HCT116 (cell line): Measurements from ENCODE around the gene SAV1. TPM values are rescaled to one million over a fixed set of nuclear protein-coding genes. Genes with fewer than 3 reads are reported as not detected.
"Not testable (repeated sequence)": the region's sequence is repeated elsewhere in the genome, so short reads cannot be mapped to it uniquely, and the experiment has no call there.

Experiments
- ATAC-seq: fragments of 200-7000 bp; cut with Tn5 transposase; 2 replicates; pipeline ENCODE4 v1.9.1; 2020; ENCODE audit warnings: mild to moderate bottlenecking, moderate library complexity
- BruUV-seq: library from RNA; stranded (reverse); fragments of 400-500 nt; replicated peaks from 2 replicates; lab custom pipeline; 2021; lab: Mats Ljungman, UMichigan
- CTCF ChIA-PET: fragments of 300-600 bp; sonication (Branson Sonifier 250); formaldehyde crosslinking; loops from one replicate; lab custom pipeline; 2021; ENCODE audit warnings: antibody characterized with exemption; lab: Charles Lee
- POLR2A ChIA-PET: fragments of 300-600, 350-600 bp; sonication (Branson Sonifier 250); formaldehyde crosslinking; loops from one replicate; lab custom pipeline; 2021; ENCODE audit warnings: antibody characterized with exemption; lab: Charles Lee
- RAD21 ChIA-PET, 2 experiments: fragments of 300-600 bp; sonication (Branson Sonifier 250); formaldehyde crosslinking; loops; one replicate each; lab custom pipeline; 2023; ENCODE audit warnings: low total read pairs in 2 of 2; ENCODE audit not compliant: uncharacterized antibody in 2 of 2, unreplicated experiment in 2 of 2, low non-redundant PET in 1 of 2; lab: Charles Lee
- DNase-seq: peaks from one replicate; pipeline ENCODE4 v3.0.0-alpha.2; 2010; ENCODE audit warnings: low read depth, low spot score
- H2AFZ ChIP-seq: fragments of 200-600 bp; shearing (Covaris generic), sonication (generic); 2 replicates; pipeline ENCODE4 v1.6.1; 2017; ENCODE audit warnings: low read depth, mixed run types, mixed read lengths, antibody characterized with exemption, low read length; ENCODE audit not compliant: poor library complexity, severe bottlenecking
- H3K27ac ChIP-seq: 2 replicates; pipeline ENCODE4 v1.5.1; 2012; ENCODE audit warnings: low read depth, low read length
- H3K27me3 ChIP-seq: fragments of 200-600 bp; sonication (generic); 2 replicates; pipeline ENCODE4 v1.6.1; 2016; ENCODE audit warnings: mixed run types, low read length, mixed read lengths; ENCODE audit not compliant: insufficient read depth
- H3K36me3 ChIP-seq, 2 experiments: fragments of 200-500 bp in 1 of 2; fragments of 200-600 bp in 1 of 2; sonication (Bioruptor generic) in 1 of 2; sonication (generic) in 1 of 2; 2 replicates each; pipeline versions ENCODE4 v1.5.1 to v1.6.1; 2014 to 2016; ENCODE audit warnings: low read length in 2 of 2, inconsistent platforms in 1 of 2, mixed read lengths in 1 of 2, mixed run types in 1 of 2; ENCODE audit not compliant: insufficient read depth in 2 of 2, control insufficient read depth in 1 of 2
- H3K4me1 ChIP-seq, 2 experiments: fragments of 200-600 bp in 1 of 2; sonication (generic) in 1 of 2; 2 replicates each; pipeline versions ENCODE4 v1.5.1 to v1.6.1; 2012 to 2017; ENCODE audit warnings: low read length in 2 of 2, inconsistent platforms in 1 of 2, mild to moderate bottlenecking in 1 of 2, mixed read lengths in 1 of 2, mixed run types in 1 of 2, moderate library complexity in 1 of 2; ENCODE audit not compliant: insufficient read depth in 2 of 2, control insufficient read depth in 1 of 2
- H3K4me2 ChIP-seq: fragments of 200-600 bp; sonication (generic); 2 replicates; pipeline ENCODE4 v1.6.1; 2017; ENCODE audit warnings: mixed run types, low read length, mixed read lengths
- H3K4me3 ChIP-seq, 2 experiments: fragments of 200-600 bp in 1 of 2; sonication (generic) in 1 of 2; replicated peaks in 1 of 2; 2 replicates each; pipeline ENCODE4 v1.5.1; 2011 to 2016; ENCODE audit warnings: low read length in 2 of 2, control low read depth in 1 of 2, low read depth in 1 of 2, mild to moderate bottlenecking in 1 of 2, mixed read lengths in 1 of 2, mixed run types in 1 of 2
- H3K79me2 ChIP-seq: fragments of 200-600 bp; sonication (generic); 2 replicates; pipeline ENCODE4 v1.6.1; 2017; ENCODE audit warnings: mild to moderate bottlenecking, mixed run types, low read length, moderate library complexity, mixed read lengths; ENCODE audit not compliant: insufficient read depth
- H3K9ac ChIP-seq: fragments of 200-600 bp; sonication (generic); 2 replicates; pipeline ENCODE4 v1.6.1; 2016; ENCODE audit warnings: low read length, mixed read lengths
- H3K9me2 ChIP-seq: fragments of 200-600 bp; sonication (generic), shearing (Covaris generic); 2 replicates; pipeline ENCODE4 v1.6.1; 2017; ENCODE audit warnings: mixed run types, mild to moderate bottlenecking, moderate library complexity; ENCODE audit not compliant: insufficient read depth
- H3K9me3 ChIP-seq, 2 experiments: fragments of 200-500 bp in 1 of 2; fragments of 200-600 bp in 1 of 2; sonication (Bioruptor generic) in 1 of 2; sonication (generic) in 1 of 2; 2 replicates each; pipeline ENCODE4 v1.6.1; 2014 to 2017; ENCODE audit warnings: low read length in 2 of 2, mixed read lengths in 2 of 2, inconsistent platforms in 1 of 2, low read depth in 1 of 2, mild to moderate bottlenecking in 1 of 2, mixed run types in 1 of 2, moderate library complexity in 1 of 2; ENCODE audit not compliant: control insufficient read depth in 1 of 2, insufficient read depth in 1 of 2
- H4K20me1 ChIP-seq: fragments of 200-600 bp; sonication (generic), shearing (Covaris generic); 2 replicates; pipeline ENCODE4 v1.6.1; 2017; ENCODE audit warnings: mixed run types, mild to moderate bottlenecking, moderate library complexity; ENCODE audit not compliant: insufficient read depth
- EZH2phosphoT487 ChIP-seq: fragments of 200-600 bp; IDR thresholded peaks from 2 replicates; pipeline ENCODE4 v1.6.1; 2018; ENCODE audit warnings: antibody characterized with exemption, borderline replicate concordance
- FOSL1 ChIP-seq: IDR thresholded peaks from 2 replicates; pipeline ENCODE4 v1.6.1; 2012; ENCODE audit warnings: low read depth
- POLR2A ChIP-seq: IDR thresholded peaks from 2 replicates; pipeline ENCODE4 v1.7.0; 2011; ENCODE audit warnings: borderline replicate concordance; ENCODE audit not compliant: insufficient read depth, insufficient read length; ENCODE audit errors: extremely low read depth
- SIN3A ChIP-seq: IDR thresholded peaks from 2 replicates; pipeline ENCODE4 v1.6.1; 2012; ENCODE audit warnings: low read depth
- TCF7L2 ChIP-seq: IDR thresholded peaks from 2 replicates; pipeline ENCODE4 v1.7.0; 2011; ENCODE audit warnings: borderline replicate concordance, inconsistent platforms; ENCODE audit not compliant: insufficient read depth, insufficient read length; ENCODE audit errors: extremely low read depth
- intact Hi-C: fragments of 100-400 bp; cut with micrococcal nuclease; formaldehyde crosslinking; loops from 2 replicates; pipeline ENCODE4 v1.10.0; 2022
- total RNA-seq: library from RNA; stranded (reverse); gene quantifications from one replicate; pipeline ENCODE4 v1.2.1, GENCODE V29; 2021; ENCODE audit not compliant: unreplicated experiment
- TF ChIP-seq, protein P1 (sequence below): IDR thresholded peaks from 2 replicates; pipeline ENCODE4 v1.6.1; 2012

SAV1 gene
- total RNA-seq, 1 experiment from 2014 or later = 38.0 TPM

DNA sequence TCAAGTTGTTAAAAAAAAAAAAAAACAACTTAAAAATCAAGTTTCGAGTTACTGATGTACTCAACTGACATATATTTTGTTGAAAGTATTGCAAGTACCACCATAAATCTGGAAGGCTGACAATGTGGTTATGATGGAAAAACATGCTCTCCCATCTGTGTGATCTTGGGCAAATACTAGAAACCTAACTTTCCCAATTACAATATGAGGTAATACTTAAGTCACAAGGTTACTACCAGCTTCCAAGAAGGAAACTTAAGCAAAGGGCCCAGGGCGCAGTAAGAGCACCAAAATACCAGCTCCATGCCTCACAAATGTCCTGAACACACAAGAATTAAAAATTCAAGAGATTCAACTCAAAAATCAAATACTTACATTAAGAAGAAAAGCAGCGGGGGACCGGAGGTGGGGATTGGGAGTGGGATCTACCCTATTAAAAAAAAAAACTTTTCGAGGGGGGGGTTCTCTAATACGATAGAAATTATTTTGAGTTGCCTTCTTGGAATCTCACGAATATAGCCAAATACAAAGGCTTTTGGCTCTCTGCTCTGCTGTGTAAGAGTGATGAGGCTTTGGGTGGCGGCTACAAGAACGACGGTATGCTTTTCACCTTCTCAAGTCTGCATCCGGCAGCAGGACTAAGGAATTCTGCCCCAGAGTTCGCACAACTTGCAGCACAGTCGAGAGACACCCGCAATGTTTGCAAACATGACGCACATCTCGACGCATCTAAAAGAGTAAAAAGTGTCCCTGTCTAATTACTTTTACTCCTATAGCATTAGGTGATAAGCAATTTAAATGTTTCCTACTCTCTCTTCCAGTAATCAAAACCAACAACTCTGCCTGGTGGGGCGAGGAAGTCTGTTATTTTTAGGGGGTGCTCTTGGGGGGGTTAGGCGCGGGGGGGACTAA is 1.1 kb downstream of the SAV1 start (continued):
- TF ChIP-seq FOSL1 (no peak), POLR2A (no peak), TCF7L2 (no peak), EZH2phosphoT487 (no peak), SIN3A (no peak)
- TF ChIP-seq, protein P1, sequence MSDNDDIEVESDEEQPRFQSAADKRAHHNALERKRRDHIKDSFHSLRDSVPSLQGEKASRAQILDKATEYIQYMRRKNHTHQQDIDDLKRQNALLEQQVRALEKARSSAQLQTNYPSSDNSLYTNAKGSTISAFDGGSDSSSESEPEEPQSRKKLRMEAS = no peak

DNA sequence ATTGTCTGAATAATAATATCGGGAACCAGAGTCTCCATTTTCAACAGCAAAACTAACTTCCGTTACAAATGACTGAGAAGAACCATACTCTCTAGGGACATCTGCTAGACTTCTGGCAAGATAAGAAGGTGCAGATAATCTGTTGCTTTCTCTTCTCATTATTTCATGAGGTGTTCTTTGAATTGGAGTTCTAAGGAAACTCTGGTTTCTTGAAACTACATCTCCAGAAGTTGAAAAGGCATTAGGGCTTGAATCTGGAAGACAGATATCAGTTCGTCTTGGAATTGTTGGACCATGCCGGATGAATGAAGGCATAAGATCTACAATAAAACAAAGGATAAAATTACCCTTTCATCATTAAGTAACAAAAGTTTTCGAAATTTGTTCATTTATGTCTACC is 2.8 kb downstream of the SAV1 start:
- POLR2A ChIA-PET, CTCF ChIA-PET, H3K4me3 ChIP-seq, BruUV-seq, H3K4me2 ChIP-seq, H3K9me2 ChIP-seq, H3K27ac ChIP-seq, ATAC-seq, H3K27me3 ChIP-seq, H3K9ac ChIP-seq, H4K20me1 ChIP-seq, H2AFZ ChIP-seq, H3K9me3 ChIP-seq, RAD21 ChIA-PET, intact Hi-C loops, DNase-seq: not testable (repeated sequence)
- H3K4me1 ChIP-seq = peaks cover 14 to 28% of the 10 kb centered on the region in 2 experiments
- peaks cover 72% of the 10 kb centered on the region for H3K79me2 ChIP-seq
- peaks cover 11 to 24% of the 10 kb centered on the region in 2 experiments; a peak in 3 of 4 replicates for H3K36me3 ChIP-seq

DNA sequence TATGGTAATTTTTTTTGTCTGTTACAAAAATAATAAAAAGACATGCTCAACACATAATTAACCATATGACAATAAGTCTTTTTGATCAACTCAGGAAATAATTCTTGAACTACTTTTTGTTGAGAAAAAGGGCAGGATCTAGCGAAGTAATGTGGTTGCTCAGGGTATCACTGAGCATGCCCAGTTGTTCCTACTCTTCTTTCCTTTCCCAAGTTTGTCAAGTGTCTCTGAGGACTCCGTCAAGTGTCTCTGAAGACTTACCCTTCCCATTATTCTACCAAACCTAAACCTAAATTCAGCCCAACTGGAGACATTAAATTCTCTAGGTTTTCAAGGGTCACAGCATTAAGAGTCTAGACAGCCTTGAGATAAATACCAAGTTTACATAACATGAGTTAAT is 3.5 kb downstream of the SAV1 start:
- H3K4me3 ChIP-seq, H4K20me1 ChIP-seq, H3K9ac ChIP-seq, RAD21 ChIA-PET, CTCF ChIA-PET, ATAC-seq, H3K27me3 ChIP-seq, BruUV-seq, H3K9me2 ChIP-seq, H3K27ac ChIP-seq, H2AFZ ChIP-seq, H3K4me2 ChIP-seq, POLR2A ChIA-PET, H3K9me3 ChIP-seq, intact Hi-C loops, DNase-seq: not testable (repeated sequence)
- Histone ChIP-seq H3K79me2 (peaks cover 79% of the 10 kb centered on the region), H3K36me3 (peaks cover 11 to 24% of the 10 kb centered on the region in 2 experiments; a peak in 3 of 4 replicates), H3K4me1 (peaks cover 7 to 23% of the 10 kb centered on the region in 2 experiments; a peak in 3 of 4 replicates)
